Osteoblast (primary cell): ENCODE measurements around the gene DPP6. TPM values are rescaled to one million over a fixed set of nuclear protein-coding genes. Genes with fewer than 3 reads are reported as not detected.

Experiments
- DNase-seq: peaks from one replicate; pipeline ENCODE4 v3.0.0; 2011; ENCODE audit warnings: low spot score, mixed read lengths; ENCODE audit not compliant: insufficient read length; ENCODE audit errors: missing footprints
- H2AFZ ChIP-seq: 2 replicates; pipeline ENCODE4 v1.6.0; 2011; ENCODE audit warnings: mild to moderate bottlenecking, low read length
- H3K27ac ChIP-seq: 2 replicates; pipeline ENCODE4 v1.5.1; 2011; ENCODE audit warnings: mild to moderate bottlenecking, low read depth, low read length, moderate library complexity
- H3K27me3 ChIP-seq: 2 replicates; pipeline ENCODE4 v1.6.0; 2012; ENCODE audit warnings: mild to moderate bottlenecking, control low read depth, inconsistent platforms, low read length, moderate library complexity; ENCODE audit not compliant: insufficient read depth
- H3K36me3 ChIP-seq: 2 replicates; pipeline ENCODE4 v1.5.1; 2011; ENCODE audit warnings: mild to moderate bottlenecking, low read length, control low read depth, moderate library complexity; ENCODE audit not compliant: insufficient read depth
- H3K4me1 ChIP-seq: 2 replicates; pipeline ENCODE4 v1.5.1; 2011; ENCODE audit warnings: mild to moderate bottlenecking, low read length, control low read depth, moderate library complexity; ENCODE audit not compliant: insufficient read depth
- H3K4me2 ChIP-seq: 2 replicates; pipeline ENCODE4 v1.6.0; 2011; ENCODE audit warnings: mild to moderate bottlenecking, low read length; ENCODE audit not compliant: insufficient read depth
- H3K4me3 ChIP-seq: fragments of 200-600 bp; sonication (generic); 3 replicates; pipeline ENCODE4 v1.5.1; 2012; ENCODE audit warnings: mild to moderate bottlenecking, low read length, inconsistent platforms; ENCODE audit not compliant: insufficient read depth
- H3K79me2 ChIP-seq: 2 replicates; pipeline ENCODE4 v1.6.0; 2012; ENCODE audit warnings: mild to moderate bottlenecking, low read length, control low read depth, inconsistent platforms; ENCODE audit not compliant: insufficient read depth
- H3K9me3 ChIP-seq: 2 replicates; pipeline ENCODE4 v1.5.1; 2011; ENCODE audit warnings: low read depth, low read length, control low read depth
- H4K20me1 ChIP-seq: 2 replicates; pipeline ENCODE4 v1.6.0; 2012; ENCODE audit warnings: mild to moderate bottlenecking, low read length, control low read depth; ENCODE audit not compliant: insufficient read depth
- total RNA-seq: library from RNA; depleted of rRNA; stranded (reverse); fragments of >200 nt; gene quantifications from 2 replicates; pipeline ENCODE4 v1.2.3, GENCODE V29; 2012
- TF ChIP-seq, protein P1 (sequence below): IDR thresholded peaks from 2 replicates; pipeline ENCODE4 v1.5.1; 2011; ENCODE audit warnings: mild to moderate bottlenecking, low read depth, low read length, moderate library complexity; ENCODE audit errors: extremely low read depth

The DPP6 gene
- total RNA-seq, 1 donor = not detected

DNA sequence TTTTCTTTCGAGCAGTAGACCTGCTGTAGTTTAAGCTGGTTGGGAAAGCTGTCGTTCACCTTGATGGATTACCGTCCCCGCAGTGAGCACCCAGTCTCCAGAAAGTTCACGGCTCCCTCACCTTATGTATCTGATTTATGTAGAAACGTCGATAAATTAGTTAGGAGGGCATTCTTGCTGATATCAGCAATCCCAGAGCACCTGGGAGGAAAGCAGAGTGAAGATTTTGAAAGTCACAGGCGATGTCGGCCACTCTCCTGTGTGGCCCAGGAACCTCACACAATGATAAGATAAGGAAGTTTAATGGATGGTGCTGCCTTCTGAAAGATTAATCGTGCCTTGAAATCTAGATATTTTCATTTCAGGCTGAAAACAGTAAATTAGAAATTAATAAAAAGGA lies 336.8 kb downstream of the DPP6 start:
- Histone ChIP-seq H3K4me2 (no peak overlapping the region), H3K4me3 (no peak overlapping the region), H2AFZ (no peak overlapping the region), H3K36me3 (no peaks in the 10 kb centered on the region), H3K4me1 (no peaks in the 10 kb centered on the region), H3K27ac (no peak overlapping the region), H4K20me1 (no peaks in the 10 kb centered on the region), H3K79me2 (no peaks in the 10 kb centered on the region), H3K9me3 (peaks cover 3% of the 10 kb centered on the region), H3K27me3 (no peaks in the 10 kb centered on the region)
- TF ChIP-seq, protein P1, sequence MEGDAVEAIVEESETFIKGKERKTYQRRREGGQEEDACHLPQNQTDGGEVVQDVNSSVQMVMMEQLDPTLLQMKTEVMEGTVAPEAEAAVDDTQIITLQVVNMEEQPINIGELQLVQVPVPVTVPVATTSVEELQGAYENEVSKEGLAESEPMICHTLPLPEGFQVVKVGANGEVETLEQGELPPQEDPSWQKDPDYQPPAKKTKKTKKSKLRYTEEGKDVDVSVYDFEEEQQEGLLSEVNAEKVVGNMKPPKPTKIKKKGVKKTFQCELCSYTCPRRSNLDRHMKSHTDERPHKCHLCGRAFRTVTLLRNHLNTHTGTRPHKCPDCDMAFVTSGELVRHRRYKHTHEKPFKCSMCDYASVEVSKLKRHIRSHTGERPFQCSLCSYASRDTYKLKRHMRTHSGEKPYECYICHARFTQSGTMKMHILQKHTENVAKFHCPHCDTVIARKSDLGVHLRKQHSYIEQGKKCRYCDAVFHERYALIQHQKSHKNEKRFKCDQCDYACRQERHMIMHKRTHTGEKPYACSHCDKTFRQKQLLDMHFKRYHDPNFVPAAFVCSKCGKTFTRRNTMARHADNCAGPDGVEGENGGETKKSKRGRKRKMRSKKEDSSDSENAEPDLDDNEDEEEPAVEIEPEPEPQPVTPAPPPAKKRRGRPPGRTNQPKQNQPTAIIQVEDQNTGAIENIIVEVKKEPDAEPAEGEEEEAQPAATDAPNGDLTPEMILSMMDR = no peak
- DNase-seq = peak; percentile 36

DNA sequence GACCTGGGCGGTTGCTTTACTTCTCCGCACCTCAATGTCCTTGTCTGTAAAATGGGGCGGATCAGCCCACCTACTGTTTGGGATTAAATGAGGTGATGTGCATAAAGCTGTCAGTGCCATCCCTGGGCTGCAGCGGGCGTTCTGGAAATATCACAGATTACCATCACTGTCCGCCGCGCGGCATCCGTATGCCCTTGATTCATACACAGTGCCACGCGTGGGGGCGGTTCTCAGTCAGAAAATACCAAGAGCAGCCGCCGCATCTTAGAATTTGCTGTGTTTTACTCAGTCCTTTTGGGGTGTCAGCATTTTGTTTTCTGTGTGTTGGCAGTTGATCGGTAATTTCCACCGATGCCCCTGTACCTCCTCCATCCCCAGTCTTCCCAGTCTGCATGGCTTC lies 338.8 kb downstream of the DPP6 start:
- no peak overlapping the region for H3K4me2 ChIP-seq
- DNase-seq = no peak
- TF ChIP-seq, protein P1 = no peak
- no peak overlapping the region for H3K4me3 ChIP-seq
- H3K4me1 ChIP-seq = no peaks in the 10 kb centered on the region
- no peaks in the 10 kb centered on the region for H3K79me2 ChIP-seq
- H3K9me3 ChIP-seq = peaks cover 3% of the 10 kb centered on the region
- H3K27me3 ChIP-seq = no peaks in the 10 kb centered on the region
- H3K27ac ChIP-seq = no peak overlapping the region
- H2AFZ ChIP-seq = no peak overlapping the region
- H3K36me3 ChIP-seq = no peaks in the 10 kb centered on the region
- H4K20me1 ChIP-seq = no peaks in the 10 kb centered on the region

DNA sequence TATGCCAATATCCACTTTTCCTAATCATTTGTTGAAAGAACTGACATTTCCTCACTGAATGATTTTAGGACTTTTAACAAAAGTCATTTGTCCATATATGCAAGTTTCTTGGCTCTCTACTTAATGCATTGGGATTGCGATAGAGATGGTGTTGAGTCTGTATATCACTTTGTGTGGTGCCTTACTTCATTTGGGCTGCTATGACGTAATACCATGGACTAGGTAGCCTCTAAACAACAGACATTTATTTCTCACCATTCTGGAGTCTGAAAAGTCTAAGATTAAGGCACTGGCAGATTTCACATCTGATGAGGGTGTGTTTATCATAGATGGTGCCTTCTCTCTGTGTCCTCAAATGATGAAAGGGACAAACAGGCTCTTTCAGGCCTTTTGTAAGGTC lies 342.6 kb downstream of the DPP6 start:
- DNase-seq = no peak
- H3K36me3 ChIP-seq = no peaks in the 10 kb centered on the region
- H3K4me2 ChIP-seq = no peak overlapping the region
- H2AFZ ChIP-seq = no peak overlapping the region
- no peaks in the 10 kb centered on the region for H3K79me2 ChIP-seq
- no peak overlapping the region for H3K4me3 ChIP-seq
- TF ChIP-seq, protein P1 = no peak
- no peak overlapping the region for H3K27ac ChIP-seq
- H3K4me1 ChIP-seq = no peaks in the 10 kb centered on the region
- H3K9me3 ChIP-seq = peaks cover 3% of the 10 kb centered on the region
- no peaks in the 10 kb centered on the region for H4K20me1 ChIP-seq
- H3K27me3 ChIP-seq = no peaks in the 10 kb centered on the region

GRCh38 chr7:154406312-154406711 lies 354.1 kb downstream of the DPP6 start:
- Histone ChIP-seq H3K4me2 (no peak overlapping the region), H3K27ac (no peak overlapping the region), H3K27me3 (no peaks in the 10 kb centered on the region), H3K4me3 (no peak overlapping the region), H3K9me3 (peaks cover 2% of the 10 kb centered on the region), H2AFZ (no peak overlapping the region), H3K79me2 (no peaks in the 10 kb centered on the region), H3K36me3 (no peaks in the 10 kb centered on the region), H3K4me1 (no peaks in the 10 kb centered on the region), H4K20me1 (no peaks in the 10 kb centered on the region)
- no peak for DNase-seq
- TF ChIP-seq, protein P1 = no peak
